GM12891 (cell line): ENCODE results near the gene GPAT3.

Experiments used
- DNase-seq: peaks from one replicate; pipeline ENCODE4 v3.0.0; 2011; ENCODE audit warnings: low spot score; ENCODE audit not compliant: insufficient read length
- FAIRE-seq: peaks from 2 replicates; lab custom pipeline; 2011; peaks lifted over from hg19 to GRCh38; lab: Jason Lieb, UNC
- PAX5 ChIP-seq: IDR thresholded peaks from 2 replicates; pipeline ENCODE4 v1.6.1; 2011; ENCODE audit warnings: low read length, moderate library complexity, mild to moderate bottlenecking; ENCODE audit not compliant: insufficient read depth, severe bottlenecking
- POLR2A ChIP-seq: IDR thresholded peaks from 2 replicates; pipeline ENCODE4 v1.6.1; 2011; ENCODE audit warnings: low read depth, low read length, control low read depth
- POLR2AphosphoS5 ChIP-seq: IDR thresholded peaks from 2 replicates; pipeline ENCODE4 v1.6.1; 2011; ENCODE audit warnings: low read depth, low read length, control low read depth
- POU2F2 ChIP-seq: IDR thresholded peaks from 2 replicates; pipeline ENCODE4 v1.6.1; 2011; ENCODE audit warnings: low read depth, mild to moderate bottlenecking, control low read depth, low read length, moderate library complexity
- SPI1 ChIP-seq: IDR thresholded peaks from 2 replicates; pipeline ENCODE4 v1.6.1; 2011; ENCODE audit warnings: low read depth, low read length, control low read depth
- TAF1 ChIP-seq: IDR thresholded peaks from 2 replicates; pipeline ENCODE4 v1.6.1; 2011; ENCODE audit warnings: low read depth, low read length, control low read depth

Gene GPAT3

GRCh38 chr4:83636930-83637329 lies 101.0 kb downstream of the GPAT3 start:
- FAIRE-seq, result no peak
- DNase-seq, result no peak
- TF ChIP-seq POLR2A, result no peak
- no peak for TF ChIP-seq SPI1
- no peak for TF ChIP-seq PAX5
- TF ChIP-seq POLR2AphosphoS5, result no peak
- no peak for TF ChIP-seq POU2F2
- no peak for TF ChIP-seq TAF1

GRCh38 chr4:83639849-83640493 lies 104.1 kb downstream of the GPAT3 start:
- peak; percentile 28 for DNase-seq
- FAIRE-seq, result peak; percentile 90
- TF ChIP-seq POU2F2 (no peak), POLR2AphosphoS5 (no peak), SPI1 (no peak), PAX5 (no peak)

GRCh38 chr4:83643036-83643435 lies 107.1 kb downstream of the GPAT3 start:
- FAIRE-seq (no peak), DNase-seq (no peak)
- TF ChIP-seq TAF1, result no peak
- no peak for TF ChIP-seq PAX5
- TF ChIP-seq SPI1, result no peak
- TF ChIP-seq POLR2AphosphoS5, result no peak
- TF ChIP-seq POLR2A, result no peak
- no peak for TF ChIP-seq POU2F2

- FAIRE-seq (peak; percentile 95), DNase-seq (peak; percentile 17)
- TF ChIP-seq TAF1 (no peak), SPI1 (no peak), POLR2AphosphoS5 (no peak), PAX5 (no peak), POU2F2 (no peak), POLR2A (no peak)
These were observed 109.1 kb downstream of the GPAT3 start for GRCh38 chr4:83644677-83645659.

DNA sequence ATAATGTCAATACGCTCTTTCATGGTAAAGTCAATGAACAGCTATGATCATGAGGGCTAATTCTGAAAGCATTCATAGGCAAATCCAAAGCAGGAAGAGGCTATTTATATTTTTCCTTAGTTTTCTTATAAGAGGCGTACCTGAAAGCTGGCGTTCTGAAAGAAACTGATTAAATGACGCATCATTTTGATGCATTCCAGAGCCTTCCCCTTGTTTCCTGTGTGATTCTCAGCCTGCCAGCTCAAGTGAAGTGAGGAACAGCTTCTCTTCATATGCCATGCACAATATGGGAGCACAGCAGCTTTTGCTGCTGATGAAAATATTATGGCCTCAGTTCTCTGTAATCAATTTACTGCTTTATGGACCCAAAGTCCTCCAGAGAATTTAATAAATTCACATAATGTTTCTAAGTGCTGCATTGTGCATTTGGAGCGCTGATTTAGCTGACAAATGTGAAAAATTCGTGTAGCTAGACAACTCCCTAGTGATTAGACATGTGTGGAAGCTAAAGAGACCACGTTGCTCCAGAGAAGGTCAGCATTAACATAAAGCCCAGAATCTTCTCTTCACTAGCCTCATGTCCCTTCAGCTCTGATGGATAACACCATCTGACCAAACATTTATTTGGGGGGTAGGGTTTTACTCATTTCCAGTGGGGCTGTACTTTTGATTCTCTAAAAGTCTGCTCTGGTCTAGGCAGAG lies 110.8 kb downstream of the GPAT3 start:
- FAIRE-seq, result no peak
- no peak for DNase-seq
- TF ChIP-seq POLR2AphosphoS5 (no peak), TAF1 (no peak), PAX5 (no peak), POLR2A (no peak), POU2F2 (no peak), SPI1 (no peak)

GRCh38 chr4:83651846-83652245 lies 115.9 kb downstream of the GPAT3 start:
- TF ChIP-seq POU2F2, result no peak
- TF ChIP-seq POLR2A, result no peak
- TF ChIP-seq PAX5, result no peak
- no peak for TF ChIP-seq POLR2AphosphoS5
- no peak for TF ChIP-seq TAF1
- no peak for TF ChIP-seq SPI1
- no peak for DNase-seq
- FAIRE-seq, result no peak
